Muscle of arm (tissue), 12 donors: Measurements from ENCODE around the gene MT4. TPM values are rescaled to one million over a fixed set of nuclear protein-coding genes. Genes with fewer than 3 reads are reported as not detected.

Source experiments
- polyA plus RNA-seq, 12 donors: library from polyadenylated mRNA; unstranded; fragments of 120-200 nt; gene quantifications; one replicate each; pipeline ENCODE4 v1.2.1, GENCODE V29; 2013; ENCODE audit not compliant: insufficient read length in 12 of 12

The MT4 gene
- polyA plus RNA-seq, 12 donors: not detected

Other genes with a start within 250 kb of the MT4 start
- gene AMFR, start 139.5 kb upstream of the MT4 start, polyA plus RNA-seq: 100 to 1,000 TPM in 1 of 12 donors, 10 to 100 TPM in 11; 25.9 to 909 (median 60.0) TPM
- gene NUDT21, start 113.7 kb upstream of the MT4 start, polyA plus RNA-seq: 10 to 100 TPM in 11 of 12 donors, not detected in 1; 53.7 to 80.5 (median 73.4) TPM
- gene OGFOD1, start 113.5 kb upstream of the MT4 start, polyA plus RNA-seq: 100 to 1,000 TPM in 1 of 12 donors, 10 to 100 TPM in 11; 35.0 to 120 (median 40.0) TPM
- 10 to 100 TPM in 11 of 12 donors, not detected in 1; 19.8 to 71.6 (median 49.9) TPM for gene BBS2, start 45.0 kb upstream of the MT4 start, polyA plus RNA-seq
- 10 to 100 TPM in 5 of 12 donors, 1 to 10 TPM in 5, not detected in 2; 2.2 to 22.0 (median 9.9) TPM for gene MT3, start 24.5 kb downstream of the MT4 start, polyA plus RNA-seq
- 10 to 100 TPM in 11 of 12 donors, not detected in 1; 17.0 to 71.5 (median 23.2) TPM for gene MT2A, start 43.5 kb downstream of the MT4 start, polyA plus RNA-seq
- 100 to 1,000 TPM in 1 of 12 donors, 10 to 100 TPM in 10, not detected in 1; 11.9 to 138 (median 18.4) TPM for gene MT1E, start 60.7 kb downstream of the MT4 start, polyA plus RNA-seq
- 1 to 10 TPM in 3 of 12 donors, under 1 TPM in 6, not detected in 3; 0.53 to 1.3 (median 0.82) TPM for gene MT1M, start 67.6 kb downstream of the MT4 start, polyA plus RNA-seq
- 1 to 10 TPM in 1 of 12 donors, under 1 TPM in 1, not detected in 10; 0.77 to 1.1 TPM for gene MT1A, start 73.6 kb downstream of the MT4 start, polyA plus RNA-seq
- gene MT1B, start 86.8 kb downstream of the MT4 start, polyA plus RNA-seq: not detected
- gene MT1F, start 92.9 kb downstream of the MT4 start, polyA plus RNA-seq: 10 to 100 TPM in 1 of 12 donors, 1 to 10 TPM in 7, under 1 TPM in 2, not detected in 2; 0.55 to 38.7 (median 2.0) TPM
- 100 to 1,000 TPM in 1 of 12 donors, 10 to 100 TPM in 1, 1 to 10 TPM in 5, under 1 TPM in 3, not detected in 2; 0.43 to 744 (median 1.7) TPM for gene MT1G, start 103.0 kb downstream of the MT4 start, polyA plus RNA-seq
- 100 to 1,000 TPM in 1 of 12 donors, 10 to 100 TPM in 1, 1 to 10 TPM in 2, not detected in 8; 1.1 to 179 (median 5.6) TPM for gene MT1H, start 104.7 kb downstream of the MT4 start, polyA plus RNA-seq
- gene MT1X, start 117.4 kb downstream of the MT4 start, polyA plus RNA-seq: 100 to 1,000 TPM in 1 of 12 donors, 10 to 100 TPM in 4, 1 to 10 TPM in 6, not detected in 1; 7.8 to 137 (median 10.0) TPM
- gene NUP93, start 165.1 kb downstream of the MT4 start, polyA plus RNA-seq: 10 to 100 TPM in 11 of 12 donors, not detected in 1; 19.8 to 64.2 (median 40.9) TPM